HG02943 (cell line): ENCODE measurements around the gene RNPEPL1.

ENCODE experiments used
- ATAC-seq: cut with Tn5 transposase; IDR thresholded peaks from one replicate; pipeline ENCODE4 v1.9.1; 2021; ENCODE audit warnings: mild to moderate bottlenecking, low read depth, moderate library complexity; ENCODE audit not compliant: unreplicated experiment

RNPEPL1 gene

GRCh38 chr2:240563951-240564560, 4.2 kb upstream of the RNPEPL1 start:
- no peak for ATAC-seq

- ATAC-seq = no peak
Measured at GRCh38 chr2:240564561-240565332, 3.5 kb upstream of the RNPEPL1 start.

- peak; percentile 25 for ATAC-seq
Measured at GRCh38 chr2:240565333-240566202, 2.7 kb upstream of the RNPEPL1 start.

- peak; percentile 42 for ATAC-seq
Measured at GRCh38 chr2:240566203-240567136, 1.8 kb upstream of the RNPEPL1 start.

GRCh38 chr2:240567137-240567871, 980 bp upstream of the RNPEPL1 start:
- no peak for ATAC-seq

GRCh38 chr2:240568678-240569522, 616 bp downstream of the RNPEPL1 start:
- no peak for ATAC-seq

- no peak for ATAC-seq
Measured at GRCh38 chr2:240569523-240569997, 1.3 kb downstream of the RNPEPL1 start.

- no peak for ATAC-seq
Measured at GRCh38 chr2:240569998-240570530, 1.8 kb downstream of the RNPEPL1 start.

- no peak for ATAC-seq
Measured at GRCh38 chr2:240570531-240571313, 2.4 kb downstream of the RNPEPL1 start.

GRCh38 chr2:240571314-240571973, 3.2 kb downstream of the RNPEPL1 start:
- ATAC-seq = no peak

GRCh38 chr2:240572141-240573031, 4.1 kb downstream of the RNPEPL1 start:
- no peak for ATAC-seq

- ATAC-seq = no peak
Measured at GRCh38 chr2:240573071-240573515, 4.8 kb downstream of the RNPEPL1 start.

GRCh38 chr2:240573516-240574385, 5.5 kb downstream of the RNPEPL1 start:
- no peak for ATAC-seq

GRCh38 chr2:240574386-240575100, 6.3 kb downstream of the RNPEPL1 start:
- ATAC-seq = no peak
